HepG2 (cell line): ENCODE results near the gene FAM169A. TPM values are rescaled to one million over a fixed set of nuclear protein-coding genes. Genes with fewer than 3 reads are reported as not detected.

Experiments used
- ATAC-seq: fragments of 200-7000 bp; cut with Tn5 transposase; 3 replicates; pipeline ENCODE4 v1.9.1; 2020; ENCODE audit warnings: mild to moderate bottlenecking, moderate library complexity
- BruUV-seq: library from RNA; stranded (reverse); fragments of 400-500 nt; replicated peaks from 2 replicates; lab custom pipeline; 2021; lab: Mats Ljungman, UMichigan
- CTCF ChIA-PET: fragments of 300-600 bp; formaldehyde crosslinking; extraction: SDS; loops from one replicate; lab custom pipeline; 2021; ENCODE audit warnings: low total read pairs, inconsistent platforms, low intra/inter-chr PET ratio; lab: Yijun Ruan, JAX
- POLR2A ChIA-PET: fragments of 350-600 bp; sonication (Branson Sonifier 250); formaldehyde crosslinking; loops from one replicate; lab custom pipeline; 2020; ENCODE audit warnings: antibody characterized with exemption, inconsistent platforms; lab: Yijun Ruan, JAX
- DNase-seq: peaks from one replicate; pipeline ENCODE4 v3.0.0-alpha.2; 2015; ENCODE audit warnings: low spot score
- FAIRE-seq: peaks from 3 replicates; lab custom pipeline; 2011; peaks lifted over from hg19 to GRCh38; lab: Jason Lieb, UNC
- H2AFZ ChIP-seq: one replicate; pipeline ENCODE4 v1.6.1; 2011; ENCODE audit warnings: low read length, inconsistent platforms
- H3K27ac ChIP-seq: fragments of 300-600 bp; 3 replicates; pipeline ENCODE4 v1.8.0; 2011; ENCODE audit warnings: mixed run types, mild to moderate bottlenecking, mixed read lengths, low read length, inconsistent platforms; ENCODE audit not compliant: insufficient read depth; ENCODE audit errors: extremely low read length
- H3K27me3 ChIP-seq, 2 experiments: fragments of 200-600 bp in 1 of 2; 2 replicates in 1 of 2; 3 replicates in 1 of 2; pipeline versions ENCODE4 v1.6.0 to v1.8.0; 2011; ENCODE audit warnings: low read length in 2 of 2, mild to moderate bottlenecking in 2 of 2, moderate library complexity in 2 of 2, inconsistent platforms in 1 of 2; ENCODE audit not compliant: insufficient read depth in 2 of 2, control insufficient read depth in 1 of 2
- H3K36me3 ChIP-seq, 2 experiments: fragments of 200-600 bp in 1 of 2; replicated peaks in 1 of 2; 2 replicates in 1 of 2; 3 replicates in 1 of 2; pipeline versions ENCODE4 v1.5.1 to v1.8.0; 2011; ENCODE audit warnings: low read length in 2 of 2, inconsistent platforms in 1 of 2; ENCODE audit not compliant: insufficient read depth in 2 of 2, control insufficient read depth in 1 of 2
- H3K4me1 ChIP-seq: 2 replicates; pipeline ENCODE4 v1.5.1; 2012; ENCODE audit warnings: low read length, inconsistent platforms; ENCODE audit not compliant: insufficient read depth
- H3K4me2 ChIP-seq: 2 replicates; pipeline ENCODE4 v1.6.0; 2011; ENCODE audit warnings: low read depth, low read length, inconsistent platforms
- H3K4me3 ChIP-seq, 3 experiments: fragments of 200-600 bp in 1 of 3; sonication (generic), shearing (Covaris generic) in 1 of 3; replicated peaks in 1 of 3; 2 replicates each; pipeline ENCODE4 v1.5.1; 2011 to 2016; ENCODE audit warnings: low read length in 3 of 3, inconsistent platforms in 2 of 3, low read depth in 2 of 3, mild to moderate bottlenecking in 2 of 3, control low read depth in 1 of 3, mixed read lengths in 1 of 3; ENCODE audit not compliant: insufficient read depth in 1 of 3
- H3K79me2 ChIP-seq: one replicate; pipeline ENCODE4 v1.6.1; 2011; ENCODE audit warnings: low read length, inconsistent platforms; ENCODE audit not compliant: insufficient read depth
- H3K9ac ChIP-seq: 2 replicates; pipeline ENCODE4 v1.6.0; 2011; ENCODE audit warnings: mild to moderate bottlenecking, low read depth, low read length, inconsistent platforms; ENCODE audit not compliant: insufficient read depth
- H3K9me3 ChIP-seq: 2 replicates; pipeline ENCODE4 v1.5.1; 2012; ENCODE audit warnings: mild to moderate bottlenecking, low read length
- H4K20me1 ChIP-seq: 2 replicates; pipeline ENCODE4 v1.6.0; 2011; ENCODE audit warnings: inconsistent platforms, mild to moderate bottlenecking, low read length, moderate library complexity; ENCODE audit not compliant: insufficient read depth
- CBX5 ChIP-seq: sonication (generic); formaldehyde crosslinking; IDR thresholded peaks from 2 replicates; pipeline ENCODE4 v1.4.0; 2020; ENCODE audit warnings: missing genetic modification reagents, borderline replicate concordance
- HIC2 ChIP-seq: sonication (generic); formaldehyde crosslinking; IDR thresholded peaks from 2 replicates; pipeline ENCODE4 v1.9.0; 2022; ENCODE audit warnings: low read depth, missing genetic modification reagents
- IKZF5 ChIP-seq: IDR thresholded peaks from 2 replicates; pipeline ENCODE4 v1.6.1; 2018; ENCODE audit warnings: missing genetic modification reagents, mild to moderate bottlenecking, missing compliant biosample characterization
- YEATS2 ChIP-seq: sonication (generic); formaldehyde crosslinking; IDR thresholded peaks from 2 replicates; pipeline ENCODE4 v1.4.0; 2020; ENCODE audit warnings: missing genetic modification reagents, borderline replicate concordance
- ZNF609 ChIP-seq: sonication (generic); formaldehyde crosslinking; IDR thresholded peaks from 2 replicates; pipeline ENCODE4 v1.4.0; 2020; ENCODE audit warnings: mild to moderate bottlenecking, missing genetic modification reagents, borderline replicate concordance
- WGBS: methylation state at CpG from one replicate; pipeline ENCODE4 v1.1.6; 2017; ENCODE audit warnings: low lambda C conversion rate; 5-methylcytosine and 5-hydroxymethylcytosine counted together
- in situ Hi-C: cut with HindIII; loops from 2 replicates; pipeline ENCODE4 v1.10.0; 2017; ENCODE audit warnings: low pct_unique_long_range_greater_than_20kb; ENCODE audit not compliant: extremely low pct_ligation_motif_present
- intact Hi-C: fragments of 100-400 bp; cut with micrococcal nuclease; formaldehyde crosslinking; loops from one replicate; pipeline ENCODE4 v1.10.0; 2022; ENCODE audit not compliant: unreplicated experiment
- polyA plus RNA-seq, 8 experiments: library from polyadenylated mRNA; depleted of rRNA in 3 of 8; stranded (reverse) in 7 of 8; unstranded in 1 of 8; fragments of >200 nt; fragmentation: Illumina TruSeq in 4 of 8; extraction: Trizol in 4 of 8; gene quantifications; 2 replicates each; pipeline versions ENCODE4 v1.2.1 to v1.2.3, GENCODE V29; 2011 to 2016; ENCODE audit warnings: low read depth in 4 of 8, missing spikeins in 1 of 8, mixed read lengths in 1 of 8; ENCODE audit not compliant: insufficient read depth in 1 of 8
- total RNA-seq, 5 experiments: library from RNA; depleted of rRNA; stranded (reverse); fragments of >200 nt; fragmentation: Illumina TruSeq; extraction: Trizol; gene quantifications; 2 replicates each; pipeline ENCODE4 v1.2.3, GENCODE V29; 2016; ENCODE audit warnings: low read depth in 1 of 5

Gene FAM169A
- total and polyA plus RNA-seq, 2 of the 13 experiments (the other 11 are each of a cell fraction or from before 2014, with no cell fraction given): 21.1 to 110 TPM

GRCh38 chr5:74863726-74864125 is 2.5 kb downstream of the FAM169A start:
- Histone ChIP-seq H2AFZ (no peak overlapping the region), H3K79me2 (peaks cover 72% of the 10 kb centered on the region), H3K9ac (peak overlapping the region; percentile 89), H3K9me3 (no peaks in the 10 kb centered on the region), H3K27ac (peak overlapping the region; percentile 96), H3K36me3 (no peaks in the 10 kb centered on the region), H4K20me1 (peaks cover 13% of the 10 kb centered on the region), H3K4me2 (peak overlapping the region; percentile 80), H3K4me3 (peak overlapping the region; percentile 87 to 97 (median 95)), H3K27me3 (no peaks in the 10 kb centered on the region; a peak in 1 of 5 replicates), H3K4me1 (peaks cover 76% of the 10 kb centered on the region)
- FAIRE-seq (no peak), DNase-seq (no peak), ATAC-seq (no peak)
- TF ChIP-seq YEATS2 (no peak), ZNF609 (CRISPR knock-in tag) (no peak), IKZF5 (CRISPR knock-in tag) (no peak), HIC2 (no peak), CBX5 (no peak)
- no TSS peak for BruUV-seq
- ChIA-PET CTCF (no interaction called here), POLR2A (interaction anchor here (1.1 kb wide), 1 partner anchor 11 kb away, joined by 4 read pairs; no protein-coding TSS in a partner anchor)
- WGBS: 15% methylated on average over 2 of the region's 2 CpGs
- in situ Hi-C loops: no loop called here
- intact Hi-C loops: no loop called here
